HEK293T (cell line): ENCODE measurements around the gene TEX2.

Experiments used
- BHLHE40 ChIP-seq: fragments of 450-650 bp; IDR thresholded peaks from 2 replicates; pipeline ENCODE4 v1.6.1; 2016; ENCODE audit warnings: mild to moderate bottlenecking, moderate library complexity, borderline replicate concordance
- FOXM1 ChIP-seq: fragments of 450-650 bp; IDR thresholded peaks from 2 replicates; pipeline ENCODE4 v1.6.1; 2017; ENCODE audit warnings: mild to moderate bottlenecking, borderline replicate concordance
- LEF1 ChIP-seq: fragments of 450-650 bp; IDR thresholded peaks from 2 replicates; pipeline ENCODE4 v1.6.1; 2017; ENCODE audit warnings: mild to moderate bottlenecking, borderline replicate concordance
- NFRKB ChIP-seq: fragments of 450-650 bp; IDR thresholded peaks from 2 replicates; pipeline ENCODE4 v1.6.1; 2016; ENCODE audit warnings: mild to moderate bottlenecking, moderate library complexity
- SP1 ChIP-seq: fragments of 450-650 bp; IDR thresholded peaks from 2 replicates; pipeline ENCODE4 v1.6.1; 2017
- SUZ12 ChIP-seq: fragments of 450-650 bp; IDR thresholded peaks from 2 replicates; pipeline ENCODE4 v1.6.1; 2016; ENCODE audit warnings: mild to moderate bottlenecking
- TARDBP ChIP-seq: fragments of 450-650 bp; IDR thresholded peaks from 2 replicates; pipeline ENCODE4 v1.6.1; 2016
- ZNF384 ChIP-seq: fragments of 450-650 bp; IDR thresholded peaks from 2 replicates; pipeline ENCODE4 v1.6.1; 2016
- TF ChIP-seq, protein P1 (sequence below): fragments of 450-650 bp; IDR thresholded peaks from 2 replicates; pipeline ENCODE4 v1.6.1; 2016

DNA sequence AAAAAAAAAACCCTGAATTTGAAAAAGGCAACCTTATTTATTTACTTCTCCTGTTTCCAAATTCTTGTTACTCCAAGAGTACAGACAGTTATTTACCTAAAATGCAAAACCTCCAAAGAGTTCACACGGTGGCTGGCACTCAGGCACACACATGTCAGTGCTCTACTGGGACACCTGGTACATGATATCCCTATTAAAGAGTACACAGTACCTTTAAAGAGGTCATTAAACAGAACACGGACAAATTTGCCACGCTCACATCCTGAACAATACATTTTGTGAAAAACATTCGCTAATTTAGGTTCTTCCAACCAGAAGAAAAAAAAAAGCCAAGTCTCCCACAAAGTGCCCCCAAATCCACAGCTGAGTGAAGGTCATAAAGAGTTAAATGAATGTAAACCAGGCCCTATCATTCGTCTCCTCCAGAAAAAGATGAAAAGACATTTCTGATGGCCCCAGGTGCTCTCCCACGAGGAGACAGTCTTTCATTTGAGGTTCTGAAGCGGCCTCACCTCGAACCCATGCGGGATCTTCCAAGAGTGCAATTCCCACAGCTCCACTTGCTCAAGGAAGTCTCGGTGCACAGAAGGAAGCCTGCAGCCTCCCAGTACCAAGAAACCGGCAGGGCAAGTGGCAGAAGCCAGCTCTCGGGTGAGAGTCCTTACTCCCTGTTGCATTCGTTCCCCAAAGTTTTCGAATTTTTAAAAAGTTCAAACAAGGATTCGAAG, 134.1 kb downstream of the TEX2 start:
- TF ChIP-seq LEF1 (no peak), SUZ12 (no peak), SP1 (no peak), FOXM1 (no peak), ZNF384 (no peak), TARDBP (no peak), BHLHE40 (no peak), NFRKB (no peak)
- TF ChIP-seq, protein P1, sequence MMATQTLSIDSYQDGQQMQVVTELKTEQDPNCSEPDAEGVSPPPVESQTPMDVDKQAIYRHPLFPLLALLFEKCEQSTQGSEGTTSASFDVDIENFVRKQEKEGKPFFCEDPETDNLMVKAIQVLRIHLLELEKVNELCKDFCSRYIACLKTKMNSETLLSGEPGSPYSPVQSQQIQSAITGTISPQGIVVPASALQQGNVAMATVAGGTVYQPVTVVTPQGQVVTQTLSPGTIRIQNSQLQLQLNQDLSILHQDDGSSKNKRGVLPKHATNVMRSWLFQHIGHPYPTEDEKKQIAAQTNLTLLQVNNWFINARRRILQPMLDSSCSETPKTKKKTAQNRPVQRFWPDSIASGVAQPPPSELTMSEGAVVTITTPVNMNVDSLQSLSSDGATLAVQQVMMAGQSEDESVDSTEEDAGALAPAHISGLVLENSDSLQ, result no peak
